Esophagus squamous epithelium (tissue), 4 donors: ENCODE measurements around the gene PCSK5.

Source experiments
- POLR2A ChIP-seq, 4 donors: fragments of 450-650 bp; IDR thresholded peaks; one replicate each; pipeline ENCODE4 v1.6.1; 2017; ENCODE audit warnings: antibody characterized with exemption in 4 of 4, mild to moderate bottlenecking in 4 of 4, moderate library complexity in 3 of 4
- TF ChIP-seq, protein P1 (sequence below), 6 experiments: fragments of 450-650 bp in 4 of 6; fragments of 200-600 bp in 2 of 6; sonication (generic) in 2 of 6; IDR thresholded peaks; one replicate each; pipeline ENCODE4 v1.5.1; 2016 to 2019; ENCODE audit warnings: antibody characterized with exemption in 6 of 6, mild to moderate bottlenecking in 4 of 6, moderate library complexity in 4 of 6

DNA sequence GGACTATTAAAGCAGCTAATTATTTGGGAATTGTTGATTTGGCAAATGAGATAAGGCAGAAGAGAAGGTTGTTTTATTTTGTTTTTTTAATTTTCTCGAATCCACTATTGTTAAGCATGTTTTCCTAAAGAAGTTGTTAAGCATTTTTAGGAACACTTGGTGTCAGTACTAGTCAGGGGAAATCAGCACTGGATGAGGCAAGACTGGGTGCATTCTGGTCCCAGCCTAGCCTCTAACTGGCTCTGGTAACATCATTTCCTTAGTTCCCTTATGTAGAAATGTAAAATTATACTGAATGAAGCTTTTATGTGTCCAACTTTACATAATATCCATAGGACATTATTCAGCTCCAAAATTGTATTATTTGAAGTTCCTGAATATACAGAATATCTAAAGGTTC, 196.1 kb downstream of the PCSK5 start:
- TF ChIP-seq, protein P1, sequence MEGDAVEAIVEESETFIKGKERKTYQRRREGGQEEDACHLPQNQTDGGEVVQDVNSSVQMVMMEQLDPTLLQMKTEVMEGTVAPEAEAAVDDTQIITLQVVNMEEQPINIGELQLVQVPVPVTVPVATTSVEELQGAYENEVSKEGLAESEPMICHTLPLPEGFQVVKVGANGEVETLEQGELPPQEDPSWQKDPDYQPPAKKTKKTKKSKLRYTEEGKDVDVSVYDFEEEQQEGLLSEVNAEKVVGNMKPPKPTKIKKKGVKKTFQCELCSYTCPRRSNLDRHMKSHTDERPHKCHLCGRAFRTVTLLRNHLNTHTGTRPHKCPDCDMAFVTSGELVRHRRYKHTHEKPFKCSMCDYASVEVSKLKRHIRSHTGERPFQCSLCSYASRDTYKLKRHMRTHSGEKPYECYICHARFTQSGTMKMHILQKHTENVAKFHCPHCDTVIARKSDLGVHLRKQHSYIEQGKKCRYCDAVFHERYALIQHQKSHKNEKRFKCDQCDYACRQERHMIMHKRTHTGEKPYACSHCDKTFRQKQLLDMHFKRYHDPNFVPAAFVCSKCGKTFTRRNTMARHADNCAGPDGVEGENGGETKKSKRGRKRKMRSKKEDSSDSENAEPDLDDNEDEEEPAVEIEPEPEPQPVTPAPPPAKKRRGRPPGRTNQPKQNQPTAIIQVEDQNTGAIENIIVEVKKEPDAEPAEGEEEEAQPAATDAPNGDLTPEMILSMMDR (IDR thresholded peaks at IDR 0.05) = no peak
- TF ChIP-seq POLR2A (IDR thresholded peaks at IDR 0.05) = no peak
